ENCODE data around the gene SLC16A1. TPM values are rescaled to one million over a fixed set of nuclear protein-coding genes. Genes with fewer than 3 reads are reported as not detected.

Gene SLC16A1
- total RNA-seq, 4 donors from 2014 or later, result 13.1 to 20.7 (median 15.7) TPM

DNA sequence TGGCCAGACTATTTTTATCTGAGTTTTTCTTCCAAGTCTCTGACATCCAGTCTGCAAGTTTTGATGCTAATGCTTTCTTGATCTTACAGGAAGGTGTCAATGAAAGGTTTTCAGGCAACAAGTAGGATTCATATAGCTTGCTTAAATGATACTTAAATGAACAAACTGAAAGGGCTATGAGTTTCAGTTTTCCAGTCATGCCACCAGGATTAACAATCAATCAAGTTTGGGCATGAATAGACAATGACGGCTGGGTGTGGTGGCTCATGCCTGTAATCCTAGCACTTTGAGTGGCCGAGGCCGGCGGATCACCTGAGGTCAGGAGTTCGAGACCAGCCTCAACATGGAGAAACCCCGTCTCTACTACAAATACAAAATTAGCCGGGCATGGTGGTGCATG is 34.3 kb upstream of the SLC16A1 start:
- Histone ChIP-seq H3K9me3 (no peaks in the 10 kb centered on the region), H3K4me3 (no peak overlapping the region), H3K36me3 (no peaks in the 10 kb centered on the region), H3K4me1 (no peaks in the 10 kb centered on the region), H3K27me3 (no peaks in the 10 kb centered on the region), H3K27ac (no peak overlapping the region)
- 90 to 91% methylated on average over 7 of the region's 7 CpGs for WGBS, 2 donors
- DNase-seq (ENCODE audit: low spot score in 2 of 2), result no peak
- TF ChIP-seq, protein P1, sequence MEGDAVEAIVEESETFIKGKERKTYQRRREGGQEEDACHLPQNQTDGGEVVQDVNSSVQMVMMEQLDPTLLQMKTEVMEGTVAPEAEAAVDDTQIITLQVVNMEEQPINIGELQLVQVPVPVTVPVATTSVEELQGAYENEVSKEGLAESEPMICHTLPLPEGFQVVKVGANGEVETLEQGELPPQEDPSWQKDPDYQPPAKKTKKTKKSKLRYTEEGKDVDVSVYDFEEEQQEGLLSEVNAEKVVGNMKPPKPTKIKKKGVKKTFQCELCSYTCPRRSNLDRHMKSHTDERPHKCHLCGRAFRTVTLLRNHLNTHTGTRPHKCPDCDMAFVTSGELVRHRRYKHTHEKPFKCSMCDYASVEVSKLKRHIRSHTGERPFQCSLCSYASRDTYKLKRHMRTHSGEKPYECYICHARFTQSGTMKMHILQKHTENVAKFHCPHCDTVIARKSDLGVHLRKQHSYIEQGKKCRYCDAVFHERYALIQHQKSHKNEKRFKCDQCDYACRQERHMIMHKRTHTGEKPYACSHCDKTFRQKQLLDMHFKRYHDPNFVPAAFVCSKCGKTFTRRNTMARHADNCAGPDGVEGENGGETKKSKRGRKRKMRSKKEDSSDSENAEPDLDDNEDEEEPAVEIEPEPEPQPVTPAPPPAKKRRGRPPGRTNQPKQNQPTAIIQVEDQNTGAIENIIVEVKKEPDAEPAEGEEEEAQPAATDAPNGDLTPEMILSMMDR (IDR thresholded peaks at IDR 0.05), result no peak
- TF ChIP-seq POLR2A (IDR thresholded peaks at IDR 0.05) (no peak), EP300 (IDR thresholded peaks at IDR 0.05) (no peak)

DNA sequence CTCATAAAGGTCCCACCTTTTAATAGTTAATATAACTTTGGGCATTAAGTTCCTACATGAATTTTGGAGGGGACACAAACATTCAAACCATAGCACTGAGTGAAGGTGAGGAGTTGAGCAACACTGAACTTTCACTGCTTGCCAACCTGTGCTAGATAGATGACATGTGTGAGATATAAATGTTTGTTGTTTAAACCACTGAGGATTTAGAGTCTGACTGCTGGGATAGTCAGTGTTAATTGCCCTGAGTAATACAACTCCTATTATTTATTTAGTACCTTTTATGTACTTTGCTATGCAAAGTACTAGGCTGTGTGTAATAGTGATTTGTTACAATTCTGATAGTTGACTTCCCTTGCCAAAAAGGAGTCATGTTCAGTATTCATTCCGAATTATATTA is 32.4 kb upstream of the SLC16A1 start:
- Histone ChIP-seq H3K27ac (no peak overlapping the region), H3K36me3 (peaks cover 0 to 5% (median 0%) of the 10 kb centered on the region in 3 donors), H3K4me3 (no peak overlapping the region), H3K27me3 (no peaks in the 10 kb centered on the region), H3K4me1 (no peaks in the 10 kb centered on the region), H3K9me3 (no peaks in the 10 kb centered on the region)
- DNase-seq (ENCODE audit: low spot score in 2 of 2), result no peak
- 91 to 97% methylated on average over 1 of the region's 1 CpG for WGBS, 2 donors
- TF ChIP-seq POLR2A (IDR thresholded peaks at IDR 0.05) (no peak), EP300 (IDR thresholded peaks at IDR 0.05) (no peak)
- TF ChIP-seq, protein P1 (IDR thresholded peaks at IDR 0.05), result no peak

DNA sequence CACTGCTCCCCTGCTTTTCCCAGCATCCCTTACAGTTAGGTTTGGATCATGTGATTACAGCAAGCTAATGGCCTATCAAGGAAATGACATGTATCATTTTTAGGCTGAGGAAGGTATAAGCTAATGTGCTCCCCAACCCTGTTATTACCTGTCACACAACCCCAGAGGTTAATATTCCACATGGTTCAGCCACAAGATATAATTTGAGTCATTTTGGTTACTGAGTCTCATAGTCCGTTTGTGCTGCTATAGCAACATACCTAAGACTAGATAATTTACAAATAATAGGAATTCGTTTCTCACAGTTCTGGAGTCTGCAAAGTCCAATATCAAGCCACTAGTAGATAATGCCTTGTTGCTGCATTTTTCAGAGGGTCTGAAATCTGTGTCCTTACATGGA is 29.1 kb upstream of the SLC16A1 start:
- no peaks in the 10 kb centered on the region for H3K27me3 ChIP-seq
- H3K36me3 ChIP-seq, result peaks cover 0 to 5% (median 0%) of the 10 kb centered on the region in 3 donors
- TF ChIP-seq, protein P1 (IDR thresholded peaks at IDR 0.05), result no peak
- TF ChIP-seq EP300 (IDR thresholded peaks at IDR 0.05) (no peak), POLR2A (IDR thresholded peaks at IDR 0.05) (no peak)
- H3K27ac ChIP-seq, result no peak overlapping the region
- no peak overlapping the region for H3K4me3 ChIP-seq
- no peaks in the 10 kb centered on the region for H3K9me3 ChIP-seq
- H3K4me1 ChIP-seq, result no peaks in the 10 kb centered on the region
- DNase-seq (ENCODE audit: low spot score in 2 of 2), result no peak
- WGBS, 2 donors, result 91 to 93% methylated on average over 2 of the region's 2 CpGs

DNA sequence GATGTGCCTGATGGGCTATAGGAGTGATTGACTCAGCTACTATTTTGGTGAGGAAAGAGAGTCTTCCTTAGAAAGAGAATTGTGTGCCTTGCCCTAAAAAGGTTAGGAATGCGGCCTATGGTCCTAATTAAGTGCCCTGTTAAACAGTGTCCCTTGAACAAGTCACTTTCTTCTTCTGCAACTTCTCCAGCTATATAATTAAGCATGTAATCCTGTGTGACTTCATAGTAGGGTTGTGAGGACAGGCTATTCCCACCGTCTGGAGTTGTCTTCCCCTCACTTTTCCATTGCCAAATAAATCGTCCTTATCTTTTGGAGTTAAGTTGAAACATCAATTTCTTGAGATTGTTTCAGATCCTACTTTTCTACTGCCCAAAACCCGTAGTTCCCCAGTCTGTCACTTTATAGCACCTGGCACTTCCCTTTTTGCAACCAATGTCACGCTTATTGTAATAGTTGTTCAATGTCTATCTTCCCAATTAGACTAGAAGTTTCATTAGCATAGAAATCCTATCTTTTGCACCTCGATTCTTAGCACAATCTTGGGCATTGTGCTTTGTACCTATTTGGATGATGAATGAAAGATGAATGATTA is 27.6 kb upstream of the SLC16A1 start:
- Histone ChIP-seq H3K4me1 (no peaks in the 10 kb centered on the region), H3K27ac (no peak overlapping the region), H3K27me3 (no peaks in the 10 kb centered on the region), H3K9me3 (no peaks in the 10 kb centered on the region), H3K4me3 (no peak overlapping the region), H3K36me3 (peaks cover 0 to 5% (median 0%) of the 10 kb centered on the region in 3 donors)
- WGBS, 2 donors, result 69 to 73% methylated on average over 6 of the region's 6 CpGs
- DNase-seq (ENCODE audit: low spot score in 2 of 2), result no peak
- no peak for TF ChIP-seq EP300 (IDR thresholded peaks at IDR 0.05)
- TF ChIP-seq, protein P1 (IDR thresholded peaks at IDR 0.05), result no peak
- no peak for TF ChIP-seq POLR2A (IDR thresholded peaks at IDR 0.05)

DNA sequence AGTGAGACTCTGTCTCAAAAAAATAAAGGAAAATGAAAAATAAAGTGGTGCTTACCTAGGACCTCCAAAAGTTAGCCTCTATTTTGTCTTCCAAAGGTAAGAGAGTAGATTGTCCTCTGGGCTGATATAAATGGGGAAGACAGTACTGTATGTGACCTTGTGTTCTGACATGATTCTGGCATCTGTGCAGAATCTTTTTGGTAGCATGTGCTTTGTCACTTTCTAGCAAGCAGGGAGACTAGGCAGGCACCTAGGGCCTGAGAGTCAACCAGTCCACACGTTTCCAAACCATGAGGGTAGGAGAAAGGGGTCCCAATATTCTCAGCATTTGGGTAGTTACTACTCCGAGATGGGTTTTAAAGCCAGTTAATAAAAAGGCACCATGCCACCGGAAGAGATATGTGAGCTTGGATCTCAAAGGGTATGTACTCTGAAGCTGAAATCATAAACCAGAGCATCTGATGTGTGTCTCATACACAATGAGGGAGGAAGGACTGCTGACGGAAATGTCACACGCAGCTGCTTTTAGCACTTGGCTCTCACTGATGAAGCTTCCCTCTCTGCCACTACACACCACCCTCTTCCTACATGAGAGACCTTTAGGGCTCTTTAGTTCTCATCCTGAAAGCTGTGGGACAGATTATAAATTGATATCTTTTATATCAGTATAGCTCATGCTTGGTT is 27.0 kb upstream of the SLC16A1 start:
- TF ChIP-seq POLR2A (IDR thresholded peaks at IDR 0.05) (no peak), EP300 (IDR thresholded peaks at IDR 0.05) (no peak)
- TF ChIP-seq, protein P1 (IDR thresholded peaks at IDR 0.05), result no peak
- Histone ChIP-seq H3K4me3 (no peak overlapping the region), H3K27ac (no peak overlapping the region), H3K36me3 (peaks cover 0 to 5% (median 0%) of the 10 kb centered on the region in 3 donors), H3K9me3 (no peaks in the 10 kb centered on the region), H3K4me1 (no peaks in the 10 kb centered on the region), H3K27me3 (no peaks in the 10 kb centered on the region)
- WGBS, 2 donors, result 74 to 75% methylated on average over 5 of the region's 5 CpGs
- no peak for DNase-seq (ENCODE audit: low spot score in 2 of 2)

Measured in tibial nerve (tissue), 4 donors.